ENCODE data around the gene HM13. TPM values are rescaled to one million over a fixed set of nuclear protein-coding genes. Genes with fewer than 3 reads are reported as not detected.

The HM13 gene
- polyA plus RNA-seq, 4 donors = 53.9 to 202 (median 91.8) TPM

DNA sequence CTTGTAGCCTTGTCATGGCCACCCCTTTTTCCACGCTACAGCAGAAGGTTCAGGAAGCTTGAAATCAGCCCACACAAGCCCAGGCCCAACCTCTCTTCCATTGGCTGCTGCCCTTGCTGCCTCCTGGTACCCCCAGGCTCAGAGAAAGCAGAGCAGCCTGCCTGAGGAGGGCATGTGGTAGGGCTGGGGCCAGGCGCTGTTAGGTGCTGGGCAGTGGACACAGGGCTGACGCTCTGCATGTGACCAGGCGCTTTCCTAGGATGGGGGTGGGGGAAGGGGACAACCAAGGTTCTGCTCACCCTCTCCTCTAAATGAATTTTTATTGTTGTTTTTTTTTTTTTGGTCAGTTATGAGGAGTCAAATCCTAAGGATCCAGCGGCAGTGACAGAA is 54.5 kb downstream of the HM13 start:
- H3K27ac ChIP-seq (ENCODE audit: low read depth in 1 of 3, low read length in 2 of 3) = peak overlapping the region in 2 of 3 donors; percentile 53 to 83
- FAIRE-seq = no peak

DNA sequence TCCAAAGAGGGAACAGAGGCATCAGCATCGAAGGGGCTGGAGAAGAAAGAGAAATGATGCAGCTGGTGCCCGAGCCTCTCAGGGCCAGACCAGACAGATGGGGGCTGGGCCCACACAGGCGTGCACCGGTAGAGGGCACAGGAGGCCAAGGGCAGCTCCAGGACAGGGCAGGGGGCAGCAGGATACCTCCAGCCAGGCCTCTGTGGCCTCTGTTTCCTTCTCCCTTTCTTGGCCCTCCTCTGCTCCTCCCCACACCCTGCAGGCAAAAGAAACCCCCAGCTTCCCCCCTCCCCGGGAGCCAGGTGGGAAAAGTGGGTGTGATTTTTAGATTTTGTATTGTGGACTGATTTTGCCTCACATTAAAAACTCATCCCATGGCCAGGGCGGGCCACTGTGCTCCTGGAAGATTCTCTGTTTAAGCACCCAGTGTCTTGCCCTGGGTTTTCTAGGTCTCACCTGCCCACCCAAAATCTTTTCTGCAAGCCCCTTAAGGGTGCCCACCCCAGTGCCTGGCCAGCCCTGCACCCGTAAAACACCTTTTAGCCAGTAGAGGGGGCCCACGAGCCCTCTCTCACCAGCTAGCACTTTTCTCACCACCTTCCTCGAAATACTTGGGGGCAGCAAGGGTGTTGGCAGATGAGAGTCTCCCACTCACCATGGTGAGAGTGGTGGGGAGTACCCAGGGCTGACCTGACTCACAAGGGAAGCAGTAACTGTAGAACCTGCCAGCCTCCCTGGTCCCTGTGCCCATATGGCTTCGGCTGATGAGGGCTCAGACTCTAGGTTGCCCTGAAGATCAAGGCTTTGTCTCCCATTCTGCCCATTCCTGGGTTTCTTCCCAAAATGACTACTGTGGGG is 55.1 kb downstream of the HM13 start:
- H3K4me1 ChIP-seq (ENCODE audit: control insufficient read depth in 3 of 3, insufficient read depth in 2 of 3, low read depth in 1 of 3, low read length in 2 of 3) = peaks cover 2 to 71% (median 6%) of the 10 kb centered on the region in 3 donors
- peaks cover 0 to 58% (median 4%) of the 10 kb centered on the region in 3 donors for H3K36me3 ChIP-seq (ENCODE audit: control insufficient read depth in 3 of 3, insufficient read depth in 2 of 3, low read depth in 1 of 3, low read length in 3 of 3)
- H3K4me3 ChIP-seq (ENCODE audit: low read depth in 1 of 3, low read length in 3 of 3) = no peak overlapping the region
- DNase-seq (peak; percentile 68 to 80), FAIRE-seq (no peak)
- no peaks in the 10 kb centered on the region for H3K9me3 ChIP-seq (ENCODE audit: control insufficient read depth in 2 of 2, insufficient read depth in 1 of 2, low read depth in 1 of 2, low read length in 1 of 2)
- peak overlapping the region; percentile 60 to 84 (median 83) for H3K27ac ChIP-seq (ENCODE audit: low read depth in 1 of 3, low read length in 2 of 3)
- H3K27me3 ChIP-seq (ENCODE audit: control insufficient read depth in 3 of 3, insufficient read depth in 3 of 3, low read length in 3 of 3) = no peaks in the 10 kb centered on the region
- 30 to 42% (median 33%) methylated on average over 10 of the region's 10 CpGs for WGBS, 3 donors

More for the DNA sequence above, 54.5 kb downstream of the HM13 start:
- H3K36me3 ChIP-seq (ENCODE audit: control insufficient read depth in 3 of 3, insufficient read depth in 2 of 3, low read depth in 1 of 3, low read length in 3 of 3) = peaks cover 2 to 65% (median 9%) of the 10 kb centered on the region in 3 donors
- peaks cover 2 to 70% (median 6%) of the 10 kb centered on the region in 3 donors for H3K4me1 ChIP-seq (ENCODE audit: control insufficient read depth in 3 of 3, insufficient read depth in 2 of 3, low read depth in 1 of 3, low read length in 2 of 3)
- H3K9me3 ChIP-seq (ENCODE audit: control insufficient read depth in 2 of 2, insufficient read depth in 1 of 2, low read depth in 1 of 2, low read length in 1 of 2) = no peaks in the 10 kb centered on the region
- no peak overlapping the region for H3K4me3 ChIP-seq (ENCODE audit: low read depth in 1 of 3, low read length in 3 of 3)
- DNase-seq = no peak
- H3K27me3 ChIP-seq (ENCODE audit: control insufficient read depth in 3 of 3, insufficient read depth in 3 of 3, low read length in 3 of 3) = no peaks in the 10 kb centered on the region
- WGBS, 3 donors = 92 to 95% (median 95%) methylated on average over 4 to 5 of the region's 5 CpGs

DNA sequence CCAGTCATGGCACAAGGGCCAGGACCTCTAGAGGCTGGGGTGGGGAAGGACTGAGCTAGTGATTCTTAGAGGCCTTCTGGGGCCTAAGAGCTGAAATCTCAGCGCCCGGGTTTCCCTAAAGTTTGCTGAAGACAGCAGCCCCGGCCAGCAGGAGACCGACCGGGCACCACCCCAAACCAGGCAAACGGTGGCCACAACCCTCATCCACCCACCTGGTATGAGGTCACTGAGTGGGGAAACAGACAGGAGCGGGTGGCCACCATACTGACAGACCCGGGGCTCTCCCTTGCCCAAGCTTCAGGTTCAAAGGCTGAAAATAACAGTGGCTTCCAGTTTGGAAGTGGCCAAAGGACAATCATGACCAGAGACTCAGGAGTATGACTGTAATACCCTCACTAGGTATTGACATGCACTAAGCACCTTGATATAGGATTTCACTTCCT is 55.8 kb downstream of the HM13 start:
- Histone ChIP-seq H3K4me3 (ENCODE audit: low read depth in 1 of 3, low read length in 3 of 3) (no peak overlapping the region), H3K4me1 (ENCODE audit: control insufficient read depth in 3 of 3, insufficient read depth in 2 of 3, low read depth in 1 of 3, low read length in 2 of 3) (peaks cover 2 to 71% (median 6%) of the 10 kb centered on the region in 3 donors), H3K27me3 (ENCODE audit: control insufficient read depth in 3 of 3, insufficient read depth in 3 of 3, low read length in 3 of 3) (no peaks in the 10 kb centered on the region), H3K36me3 (ENCODE audit: control insufficient read depth in 3 of 3, insufficient read depth in 2 of 3, low read depth in 1 of 3, low read length in 3 of 3) (peaks cover 0 to 54% (median 0%) of the 10 kb centered on the region in 3 donors), H3K27ac (ENCODE audit: low read depth in 1 of 3, low read length in 2 of 3) (peak overlapping the region; percentile 60 to 84 (median 83)), H3K9me3 (ENCODE audit: control insufficient read depth in 2 of 2, insufficient read depth in 1 of 2, low read depth in 1 of 2, low read length in 1 of 2) (no peaks in the 10 kb centered on the region)
- 54 to 67% (median 66%) methylated on average over 8 of the region's 8 CpGs for WGBS, 3 donors
- DNase-seq (peak in 1 of 2 donors; percentile 46), FAIRE-seq (no peak)

DNA sequence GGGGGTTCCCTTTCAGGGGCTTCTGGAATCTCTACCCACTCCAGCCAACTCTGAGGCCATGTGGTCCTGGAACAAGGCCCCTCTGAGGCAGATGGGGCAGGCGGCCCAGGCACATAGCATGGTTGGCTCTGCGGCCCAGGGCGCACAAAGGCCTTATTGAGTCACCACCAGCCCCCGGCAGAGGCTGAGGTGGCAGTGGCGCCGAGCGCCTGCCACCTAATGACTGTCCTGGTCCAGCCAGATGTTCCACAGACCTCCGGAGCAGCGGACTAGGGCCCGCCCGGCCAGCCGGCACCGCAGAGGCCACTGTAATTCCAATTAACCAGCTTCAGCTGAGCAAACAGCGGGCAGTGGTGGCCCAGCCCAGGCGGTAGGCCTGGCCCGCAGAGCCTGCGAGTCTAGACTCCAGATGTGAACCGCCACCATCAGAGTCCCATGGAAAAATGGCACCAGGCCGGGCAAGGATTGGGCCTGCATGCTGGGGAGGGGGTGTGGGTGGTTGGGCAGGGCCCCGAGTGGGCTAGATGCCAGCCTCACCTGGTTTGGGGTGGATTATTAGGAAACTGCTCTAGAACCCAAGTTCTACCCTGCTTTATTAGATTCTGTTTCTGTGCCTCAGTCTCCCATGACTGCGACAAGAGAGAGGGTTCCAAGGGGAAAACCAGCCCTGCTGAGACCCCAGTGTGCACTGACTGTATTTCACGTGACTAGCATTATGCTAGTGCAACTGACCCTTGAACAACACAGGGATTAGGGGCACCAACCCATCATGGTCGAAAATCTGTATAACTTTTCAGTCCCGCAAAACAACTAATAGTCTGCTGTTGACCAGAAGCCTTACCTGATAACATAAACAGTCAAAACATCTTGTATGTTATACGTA is 56.7 kb downstream of the HM13 start:
- H3K27me3 ChIP-seq (ENCODE audit: control insufficient read depth in 3 of 3, insufficient read depth in 3 of 3, low read length in 3 of 3) = no peaks in the 10 kb centered on the region
- peaks cover 2 to 65% (median 6%) of the 10 kb centered on the region in 3 donors for H3K4me1 ChIP-seq (ENCODE audit: control insufficient read depth in 3 of 3, insufficient read depth in 2 of 3, low read depth in 1 of 3, low read length in 2 of 3)
- H3K36me3 ChIP-seq (ENCODE audit: control insufficient read depth in 3 of 3, insufficient read depth in 2 of 3, low read depth in 1 of 3, low read length in 3 of 3) = peaks cover 0 to 48% (median 0%) of the 10 kb centered on the region in 3 donors
- DNase-seq (peak in 1 of 2 donors; percentile 33), FAIRE-seq (no peak)
- no peak overlapping the region for H3K4me3 ChIP-seq (ENCODE audit: low read depth in 1 of 3, low read length in 3 of 3)
- no peaks in the 10 kb centered on the region for H3K9me3 ChIP-seq (ENCODE audit: control insufficient read depth in 2 of 2, insufficient read depth in 1 of 2, low read depth in 1 of 2, low read length in 1 of 2)
- 85 to 87% (median 86%) methylated on average over 21 to 25 of the region's 25 CpGs for WGBS, 3 donors
- peak overlapping the region; percentile 60 to 84 (median 83) for H3K27ac ChIP-seq (ENCODE audit: low read depth in 1 of 3, low read length in 2 of 3)

DNA sequence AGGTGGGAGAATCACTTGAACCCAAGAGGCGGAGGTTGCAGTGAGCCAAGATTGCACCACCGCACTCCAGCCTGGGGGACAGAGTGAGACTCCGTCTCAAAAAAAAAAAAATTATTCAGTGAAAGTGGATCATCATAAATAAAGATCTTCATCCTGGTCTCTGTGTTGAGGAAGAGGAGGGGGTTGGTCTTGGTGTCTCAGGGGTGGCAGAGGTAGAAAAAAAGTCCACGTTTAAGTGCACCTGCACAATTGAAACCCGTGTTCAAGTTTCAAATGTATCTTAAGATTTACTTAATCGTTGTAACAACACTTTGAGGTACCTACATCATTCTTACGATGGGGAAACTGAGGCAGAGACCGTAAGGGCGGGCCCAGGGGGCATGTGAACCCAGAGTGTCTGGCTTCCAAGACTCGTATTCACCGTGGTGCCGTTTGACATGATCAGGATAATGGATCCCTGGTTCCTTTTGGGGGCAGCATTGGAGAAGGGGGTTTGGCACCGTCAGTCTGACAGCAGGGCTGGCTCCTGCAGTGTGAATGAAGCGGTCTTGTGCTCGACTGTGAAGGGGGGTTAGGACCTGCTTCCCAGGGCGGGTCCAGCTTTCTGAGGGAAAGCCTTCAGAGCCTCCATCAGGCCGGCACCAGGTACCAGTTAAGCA is 57.9 kb downstream of the HM13 start:
- Histone ChIP-seq H3K4me1 (ENCODE audit: control insufficient read depth in 3 of 3, insufficient read depth in 2 of 3, low read depth in 1 of 3, low read length in 2 of 3) (peaks cover 0 to 53% (median 6%) of the 10 kb centered on the region in 3 donors), H3K27me3 (ENCODE audit: control insufficient read depth in 3 of 3, insufficient read depth in 3 of 3, low read length in 3 of 3) (no peaks in the 10 kb centered on the region), H3K27ac (ENCODE audit: low read depth in 1 of 3, low read length in 2 of 3) (peak overlapping the region; percentile 81 to 95 (median 92)), H3K4me3 (ENCODE audit: low read depth in 1 of 3, low read length in 3 of 3) (peak overlapping the region in 2 of 3 donors; percentile 27 to 45), H3K9me3 (ENCODE audit: control insufficient read depth in 2 of 2, insufficient read depth in 1 of 2, low read depth in 1 of 2, low read length in 1 of 2) (no peaks in the 10 kb centered on the region), H3K36me3 (ENCODE audit: control insufficient read depth in 3 of 3, insufficient read depth in 2 of 3, low read depth in 1 of 3, low read length in 3 of 3) (peaks cover 0 to 37% (median 0%) of the 10 kb centered on the region in 3 donors)
- FAIRE-seq (no peak), DNase-seq (no peak)
- WGBS, 3 donors = 23 to 29% (median 28%) methylated on average over 17 of the region's 17 CpGs

DNA sequence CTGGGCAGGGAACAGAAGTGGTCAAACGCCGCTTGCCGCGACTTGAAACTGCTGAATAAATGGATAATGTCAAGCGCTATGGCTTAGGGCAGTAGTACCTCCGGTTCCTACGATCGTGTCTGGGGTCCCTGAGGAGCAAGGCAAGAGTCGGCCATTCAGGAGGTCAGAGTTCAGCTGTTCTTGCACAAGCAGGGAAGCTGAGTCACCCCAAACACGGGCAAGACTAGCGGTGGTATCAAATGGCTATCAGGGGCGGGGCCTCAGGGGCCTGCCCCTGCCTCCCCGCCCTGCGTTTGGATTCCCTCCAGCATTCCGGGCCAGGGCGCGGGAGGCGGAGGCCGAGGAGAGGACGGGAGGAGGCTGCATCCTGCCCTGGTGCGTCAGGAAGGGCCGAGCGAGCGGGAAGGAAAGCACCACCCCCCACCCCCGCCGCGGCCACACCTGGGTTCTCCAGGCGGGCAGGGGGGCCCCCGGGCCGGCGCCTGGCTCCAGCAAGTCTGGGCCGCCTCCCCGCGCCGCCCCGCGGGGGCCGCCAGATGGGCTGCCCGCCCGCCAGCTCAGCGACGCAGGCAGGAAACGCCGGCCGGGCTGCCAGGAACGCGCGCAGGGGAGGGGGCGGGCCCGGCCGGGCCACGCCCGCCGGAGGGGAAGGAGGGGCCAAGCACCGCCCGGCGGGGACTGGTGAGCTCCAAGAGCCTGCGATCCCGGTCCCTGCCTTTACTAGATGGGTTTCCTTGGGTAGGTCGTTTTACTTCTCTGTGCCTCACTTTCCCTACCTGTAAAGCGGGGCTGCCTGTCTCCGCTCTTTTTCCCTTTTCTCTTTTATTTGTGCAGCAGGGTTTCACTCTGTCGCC is 58.7 kb downstream of the HM13 start:
- Histone ChIP-seq H3K27ac (ENCODE audit: low read depth in 1 of 3, low read length in 2 of 3) (peak overlapping the region; percentile 92 to 97 (median 95)), H3K36me3 (ENCODE audit: control insufficient read depth in 3 of 3, insufficient read depth in 2 of 3, low read depth in 1 of 3, low read length in 3 of 3) (peaks cover 0 to 34% (median 0%) of the 10 kb centered on the region in 3 donors), H3K9me3 (ENCODE audit: control insufficient read depth in 2 of 2, insufficient read depth in 1 of 2, low read depth in 1 of 2, low read length in 1 of 2) (peaks cover 0 to 2% of the 10 kb centered on the region in 2 donors), H3K27me3 (ENCODE audit: control insufficient read depth in 3 of 3, insufficient read depth in 3 of 3, low read length in 3 of 3) (no peaks in the 10 kb centered on the region), H3K4me3 (ENCODE audit: low read depth in 1 of 3, low read length in 3 of 3) (peak overlapping the region; percentile 34 to 77 (median 45)), H3K4me1 (ENCODE audit: control insufficient read depth in 3 of 3, insufficient read depth in 2 of 3, low read depth in 1 of 3, low read length in 2 of 3) (peaks cover 0 to 47% (median 6%) of the 10 kb centered on the region in 3 donors)
- DNase-seq = peak; percentile 99
- no peak for FAIRE-seq
- 0 to 1% (median 1%) methylated on average over 42 to 63 of the region's 63 CpGs for WGBS, 3 donors

DNA sequence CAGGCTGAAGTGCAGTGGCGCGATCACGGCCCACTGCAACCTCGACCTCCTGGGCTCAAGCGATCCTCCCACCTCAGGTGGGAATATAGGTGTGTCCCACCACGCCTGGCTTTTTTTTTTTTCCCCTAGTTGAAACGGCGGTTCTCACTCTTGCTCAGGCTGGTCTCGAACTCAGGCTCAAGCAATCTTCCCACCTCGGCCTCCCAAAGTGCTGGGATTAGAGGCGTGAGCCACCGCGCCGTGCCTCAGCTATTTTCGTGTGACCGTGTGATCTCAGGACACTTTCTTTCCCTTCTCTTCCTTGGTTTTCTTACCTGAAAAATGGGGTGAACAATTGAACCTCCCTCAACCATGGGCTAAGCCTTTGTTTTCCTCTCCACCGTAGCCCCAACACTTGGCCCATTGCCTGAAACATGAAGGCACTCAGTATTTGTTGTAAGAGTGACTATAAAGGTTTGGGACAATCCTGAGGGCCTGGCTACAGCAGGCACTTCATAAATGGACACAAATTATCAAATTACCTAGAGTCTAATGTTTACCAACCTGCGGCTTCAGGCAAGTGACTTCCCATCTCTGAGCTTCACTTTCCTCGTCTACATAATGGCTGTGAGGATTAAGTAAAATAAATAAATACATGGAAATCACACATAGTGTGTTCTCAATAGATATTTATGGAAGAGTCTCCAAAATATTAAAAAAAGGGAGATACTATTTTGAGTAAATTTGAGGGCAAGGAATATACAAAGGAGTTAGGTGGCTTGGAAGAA is 59.5 kb downstream of the HM13 start:
- DNase-seq = peak in 1 of 2 donors; percentile 40

More for the DNA sequence above, 59.5 kb downstream of the HM13 start:
- Histone ChIP-seq H3K36me3 (ENCODE audit: control insufficient read depth in 3 of 3, insufficient read depth in 2 of 3, low read depth in 1 of 3, low read length in 3 of 3) (peaks cover 0 to 26% (median 0%) of the 10 kb centered on the region in 3 donors), H3K27ac (ENCODE audit: low read depth in 1 of 3, low read length in 2 of 3) (peak overlapping the region; percentile 92 to 97 (median 95)), H3K27me3 (ENCODE audit: control insufficient read depth in 3 of 3, insufficient read depth in 3 of 3, low read length in 3 of 3) (no peaks in the 10 kb centered on the region), H3K4me1 (ENCODE audit: control insufficient read depth in 3 of 3, insufficient read depth in 2 of 3, low read depth in 1 of 3, low read length in 2 of 3) (peaks cover 0 to 39% (median 6%) of the 10 kb centered on the region in 3 donors), H3K9me3 (ENCODE audit: control insufficient read depth in 2 of 2, insufficient read depth in 1 of 2, low read depth in 1 of 2, low read length in 1 of 2) (peaks cover 0 to 2% of the 10 kb centered on the region in 2 donors), H3K4me3 (ENCODE audit: low read depth in 1 of 3, low read length in 3 of 3) (peak overlapping the region; percentile 34 to 77 (median 45))
- FAIRE-seq = no peak
- WGBS, 3 donors = 8 to 25% (median 14%) methylated on average over 19 of the region's 19 CpGs
